Measurements from ENCODE around the gene HNF4A. TPM values are rescaled to one million over a fixed set of nuclear protein-coding genes. Genes with fewer than 3 reads are reported as not detected.

The HNF4A gene
- total and polyA plus RNA-seq, 2 of the 13 experiments (the other 11 are each of a cell fraction or from before 2014, with no cell fraction given) = 80.9 to 169 TPM

DNA sequence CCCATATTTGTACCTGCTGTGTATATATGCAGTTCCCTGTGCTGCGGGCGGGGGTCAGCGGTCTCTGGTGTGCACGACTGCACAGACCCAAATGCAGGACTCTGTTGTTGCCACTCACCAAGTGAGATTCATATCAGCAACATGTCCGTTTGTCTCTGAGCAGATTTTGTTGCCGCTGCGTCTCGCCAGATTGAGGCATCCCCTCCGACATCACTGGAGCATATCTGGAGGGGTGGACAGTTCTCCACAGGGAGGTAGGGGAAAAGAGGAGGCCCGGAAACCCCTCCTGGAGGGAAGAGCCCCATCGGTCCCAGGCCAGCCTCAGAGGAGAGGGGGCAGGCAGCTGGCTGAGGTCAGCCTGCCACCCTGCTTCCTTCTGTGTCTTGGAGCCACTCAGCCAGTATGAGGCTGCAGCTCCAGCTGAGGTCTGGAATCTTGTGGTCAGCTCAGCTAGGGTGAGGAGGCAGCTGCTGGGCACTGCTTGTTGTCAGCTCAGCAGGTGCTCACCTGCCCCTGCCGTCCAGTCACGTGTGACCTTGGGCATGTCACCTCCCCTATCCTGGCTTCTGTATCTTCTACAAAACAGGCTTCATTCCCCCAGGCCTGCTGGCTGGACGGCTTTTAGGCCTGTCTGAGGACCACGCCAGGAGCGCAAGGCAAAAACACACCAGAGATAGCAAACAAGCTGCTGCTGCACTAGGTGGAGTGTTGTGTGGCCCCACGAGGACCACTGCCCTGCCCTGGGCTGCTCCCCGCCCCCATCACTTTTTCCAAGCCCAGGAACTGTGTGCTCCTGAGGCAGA, 47.1 kb downstream of the HNF4A start (continued):
- TF ChIP-seq, protein P1, sequence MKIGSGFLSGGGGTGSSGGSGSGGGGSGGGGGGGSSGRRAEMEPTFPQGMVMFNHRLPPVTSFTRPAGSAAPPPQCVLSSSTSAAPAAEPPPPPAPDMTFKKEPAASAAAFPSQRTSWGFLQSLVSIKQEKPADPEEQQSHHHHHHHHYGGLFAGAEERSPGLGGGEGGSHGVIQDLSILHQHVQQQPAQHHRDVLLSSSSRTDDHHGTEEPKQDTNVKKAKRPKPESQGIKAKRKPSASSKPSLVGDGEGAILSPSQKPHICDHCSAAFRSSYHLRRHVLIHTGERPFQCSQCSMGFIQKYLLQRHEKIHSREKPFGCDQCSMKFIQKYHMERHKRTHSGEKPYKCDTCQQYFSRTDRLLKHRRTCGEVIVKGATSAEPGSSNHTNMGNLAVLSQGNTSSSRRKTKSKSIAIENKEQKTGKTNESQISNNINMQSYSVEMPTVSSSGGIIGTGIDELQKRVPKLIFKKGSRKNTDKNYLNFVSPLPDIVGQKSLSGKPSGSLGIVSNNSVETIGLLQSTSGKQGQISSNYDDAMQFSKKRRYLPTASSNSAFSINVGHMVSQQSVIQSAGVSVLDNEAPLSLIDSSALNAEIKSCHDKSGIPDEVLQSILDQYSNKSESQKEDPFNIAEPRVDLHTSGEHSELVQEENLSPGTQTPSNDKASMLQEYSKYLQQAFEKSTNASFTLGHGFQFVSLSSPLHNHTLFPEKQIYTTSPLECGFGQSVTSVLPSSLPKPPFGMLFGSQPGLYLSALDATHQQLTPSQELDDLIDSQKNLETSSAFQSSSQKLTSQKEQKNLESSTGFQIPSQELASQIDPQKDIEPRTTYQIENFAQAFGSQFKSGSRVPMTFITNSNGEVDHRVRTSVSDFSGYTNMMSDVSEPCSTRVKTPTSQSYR (CRISPR knock-in tag; IDR thresholded peaks at IDR 0.05; ENCODE audit: borderline replicate concordance) = peak; percentile 34; the same call in 1 of the 2 replicates
- peak; percentile 89 for TF ChIP-seq SMAD3 (CRISPR knock-in tag; IDR thresholded peaks at IDR 0.05)
- 0 out of 2 replicates have a peak, but pooled peaks have one; percentile 65 for TF ChIP-seq ZNF879 (CRISPR knock-in tag; IDR thresholded peaks at IDR 0.05)
- no peak for TF ChIP-seq NFIC (IDR thresholded peaks at IDR 0.05; ENCODE audit: low read length)
- no peak for TF ChIP-seq FOXA1 (IDR thresholded peaks at IDR 0.05)
- TF ChIP-seq FOXA1 (CRISPR knock-in tag; IDR thresholded peaks at IDR 0.05) = peak; percentile 63; the same call in 1 of the 2 replicates
- no peak for TF ChIP-seq RBAK (CRISPR knock-in tag; IDR thresholded peaks at IDR 0.05)
- peak in 1 of 2 experiments; percentile 80; a peak in 2 of 4 replicates for TF ChIP-seq POLR2A (IDR thresholded peaks at IDR 0.05; ENCODE audit: insufficient read depth in 1 of 2, low read depth in 2 of 2, low read length in 2 of 2)
- TF ChIP-seq, protein P2, sequence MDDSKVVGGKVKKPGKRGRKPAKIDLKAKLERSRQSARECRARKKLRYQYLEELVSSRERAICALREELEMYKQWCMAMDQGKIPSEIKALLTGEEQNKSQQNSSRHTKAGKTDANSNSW (CRISPR knock-in tag; IDR thresholded peaks at IDR 0.05; ENCODE audit: borderline replicate concordance) = peak; percentile 37; the same call in 1 of the 2 replicates
- 0 out of 2 replicates have a peak, but pooled peaks have one; percentile 64 for TF ChIP-seq SMAD1 (CRISPR knock-in tag; IDR thresholded peaks at IDR 0.05; ENCODE audit: borderline replicate concordance, low read depth)
- TF ChIP-seq NFKB2 (CRISPR knock-in tag; IDR thresholded peaks at IDR 0.05; ENCODE audit: borderline replicate concordance) = peak; percentile 91
- TF ChIP-seq ZNF569 (CRISPR knock-in tag; IDR thresholded peaks at IDR 0.05; ENCODE audit: borderline replicate concordance) = no peak
- TF ChIP-seq, protein P3, sequence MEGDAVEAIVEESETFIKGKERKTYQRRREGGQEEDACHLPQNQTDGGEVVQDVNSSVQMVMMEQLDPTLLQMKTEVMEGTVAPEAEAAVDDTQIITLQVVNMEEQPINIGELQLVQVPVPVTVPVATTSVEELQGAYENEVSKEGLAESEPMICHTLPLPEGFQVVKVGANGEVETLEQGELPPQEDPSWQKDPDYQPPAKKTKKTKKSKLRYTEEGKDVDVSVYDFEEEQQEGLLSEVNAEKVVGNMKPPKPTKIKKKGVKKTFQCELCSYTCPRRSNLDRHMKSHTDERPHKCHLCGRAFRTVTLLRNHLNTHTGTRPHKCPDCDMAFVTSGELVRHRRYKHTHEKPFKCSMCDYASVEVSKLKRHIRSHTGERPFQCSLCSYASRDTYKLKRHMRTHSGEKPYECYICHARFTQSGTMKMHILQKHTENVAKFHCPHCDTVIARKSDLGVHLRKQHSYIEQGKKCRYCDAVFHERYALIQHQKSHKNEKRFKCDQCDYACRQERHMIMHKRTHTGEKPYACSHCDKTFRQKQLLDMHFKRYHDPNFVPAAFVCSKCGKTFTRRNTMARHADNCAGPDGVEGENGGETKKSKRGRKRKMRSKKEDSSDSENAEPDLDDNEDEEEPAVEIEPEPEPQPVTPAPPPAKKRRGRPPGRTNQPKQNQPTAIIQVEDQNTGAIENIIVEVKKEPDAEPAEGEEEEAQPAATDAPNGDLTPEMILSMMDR (CRISPR knock-in tag; IDR thresholded peaks at IDR 0.05) = 0 out of 2 replicates have a peak, but pooled peaks have one; percentile 8
- TF ChIP-seq ZNF337 (CRISPR knock-in tag; IDR thresholded peaks at IDR 0.05; ENCODE audit: borderline replicate concordance, low read depth) = no peak; the same call in 1 of the 2 replicates
- TF ChIP-seq PCBP1 (IDR thresholded peaks at IDR 0.05; ENCODE audit: borderline replicate concordance, low read depth, low read length) = no peak
- TF ChIP-seq WIZ (CRISPR knock-in tag; IDR thresholded peaks at IDR 0.05) = peak; percentile 33; the same call in 1 of the 2 replicates
- TF ChIP-seq, protein P4, sequence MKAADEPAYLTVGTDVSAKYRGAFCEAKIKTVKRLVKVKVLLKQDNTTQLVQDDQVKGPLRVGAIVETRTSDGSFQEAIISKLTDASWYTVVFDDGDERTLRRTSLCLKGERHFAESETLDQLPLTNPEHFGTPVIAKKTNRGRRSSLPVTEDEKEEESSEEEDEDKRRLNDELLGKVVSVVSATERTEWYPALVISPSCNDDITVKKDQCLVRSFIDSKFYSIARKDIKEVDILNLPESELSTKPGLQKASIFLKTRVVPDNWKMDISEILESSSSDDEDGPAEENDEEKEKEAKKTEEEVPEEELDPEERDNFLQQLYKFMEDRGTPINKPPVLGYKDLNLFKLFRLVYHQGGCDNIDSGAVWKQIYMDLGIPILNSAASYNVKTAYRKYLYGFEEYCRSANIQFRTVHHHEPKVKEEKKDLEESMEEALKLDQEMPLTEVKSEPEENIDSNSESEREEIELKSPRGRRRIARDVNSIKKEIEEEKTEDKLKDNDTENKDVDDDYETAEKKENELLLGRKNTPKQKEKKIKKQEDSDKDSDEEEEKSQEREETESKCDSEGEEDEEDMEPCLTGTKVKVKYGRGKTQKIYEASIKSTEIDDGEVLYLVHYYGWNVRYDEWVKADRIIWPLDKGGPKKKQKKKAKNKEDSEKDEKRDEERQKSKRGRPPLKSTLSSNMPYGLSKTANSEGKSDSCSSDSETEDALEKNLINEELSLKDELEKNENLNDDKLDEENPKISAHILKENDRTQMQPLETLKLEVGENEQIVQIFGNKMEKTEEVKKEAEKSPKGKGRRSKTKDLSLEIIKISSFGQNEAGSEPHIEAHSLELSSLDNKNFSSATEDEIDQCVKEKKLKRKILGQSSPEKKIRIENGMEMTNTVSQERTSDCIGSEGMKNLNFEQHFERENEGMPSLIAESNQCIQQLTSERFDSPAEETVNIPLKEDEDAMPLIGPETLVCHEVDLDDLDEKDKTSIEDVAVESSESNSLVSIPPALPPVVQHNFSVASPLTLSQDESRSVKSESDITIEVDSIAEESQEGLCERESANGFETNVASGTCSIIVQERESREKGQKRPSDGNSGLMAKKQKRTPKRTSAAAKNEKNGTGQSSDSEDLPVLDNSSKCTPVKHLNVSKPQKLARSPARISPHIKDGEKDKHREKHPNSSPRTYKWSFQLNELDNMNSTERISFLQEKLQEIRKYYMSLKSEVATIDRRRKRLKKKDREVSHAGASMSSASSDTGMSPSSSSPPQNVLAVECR (CRISPR knock-in tag; IDR thresholded peaks at IDR 0.05; ENCODE audit: borderline replicate concordance) = peak; percentile 87
- no peak for TF ChIP-seq ZNF850 (CRISPR knock-in tag; conservative IDR thresholded peaks at IDR 0.05)
